ENCODE results near the gene ENTPD2. TPM values are rescaled to one million over a fixed set of nuclear protein-coding genes. Genes with fewer than 3 reads are reported as not detected.
A peak's percentile ranks its signal among the peaks of the same experiment; 100 is the strongest.

The ENTPD2 gene
- total and polyA plus RNA-seq, 9 of the 15 experiments (the other 6 are each of a cell fraction or from before 2014, with no cell fraction given) = 0.04 to 0.60 (median 0.14) TPM; not detected in 4

DNA sequence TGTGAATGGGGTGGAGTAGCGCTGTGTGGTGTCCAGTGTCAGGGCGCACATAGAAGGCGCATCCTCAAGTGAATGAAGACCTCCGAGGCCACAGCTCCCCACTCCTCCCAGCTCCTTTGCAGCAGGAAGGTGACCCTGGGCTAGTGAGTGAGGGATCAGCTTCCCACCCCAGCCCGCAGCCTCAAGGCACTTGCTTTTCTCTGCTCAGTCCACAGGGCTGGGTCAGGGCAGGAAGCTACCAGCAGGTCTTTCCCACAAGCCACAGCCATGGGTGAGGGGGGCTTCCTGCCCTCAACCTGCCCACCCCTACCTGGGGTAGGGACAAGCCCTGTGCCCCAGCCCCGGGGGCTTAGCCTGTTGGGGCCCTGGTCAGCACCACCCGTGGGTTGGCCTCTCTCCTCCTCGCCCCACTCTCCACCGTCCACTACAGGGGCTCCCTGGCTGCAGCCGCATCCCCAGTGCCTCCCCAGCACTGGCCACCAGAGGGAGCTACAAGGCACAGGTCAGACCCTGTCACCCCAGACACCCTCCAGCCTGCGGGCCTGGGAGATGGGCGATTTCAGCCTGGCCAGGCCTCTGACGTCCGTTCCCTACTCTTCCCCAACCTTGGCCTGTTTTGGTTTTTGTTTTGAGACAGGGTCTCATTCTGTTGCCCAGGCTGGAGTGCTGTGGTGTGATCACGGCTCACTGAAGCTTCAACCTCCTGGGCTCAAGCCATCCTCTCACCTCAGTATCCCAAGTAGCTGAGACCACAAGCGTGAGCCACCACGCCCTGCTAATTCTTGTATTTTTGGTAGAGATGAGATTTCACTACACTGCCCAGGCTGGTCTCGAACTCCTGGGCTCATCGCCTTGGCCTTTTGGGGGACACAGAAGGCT, 24.6 kb downstream of the ENTPD2 start (continued):
- TF ChIP-seq CXXC5 (CRISPR knock-in tag; IDR thresholded peaks at IDR 0.05) (no peak), TRIM24 (IDR thresholded peaks at IDR 0.05) (no peak), TAF7 (tag; IDR thresholded peaks at IDR 0.05) (no peak), SIX5 (IDR thresholded peaks at IDR 0.05; ENCODE audit: borderline replicate concordance in 1 of 2, insufficient read depth in 1 of 2, low read depth in 1 of 2, low read length in 2 of 2) (no peak), NR2C1 (IDR thresholded peaks at IDR 0.05) (no peak), NR2C1 (tag; IDR thresholded peaks at IDR 0.05) (no peak), ZNF217 (CRISPR knock-in tag; IDR thresholded peaks at IDR 0.05) (no peak), ZNF143 (CRISPR knock-in tag; IDR thresholded peaks at IDR 0.05) (peak; percentile 54; the same call in 1 of the 2 replicates), TCF7L2 (IDR thresholded peaks at IDR 0.05; ENCODE audit: low read depth, low read length) (no peak), SMC3 (conservative IDR thresholded peaks at IDR 0.05; ENCODE audit: insufficient read depth, low read depth, low read length) (peak; percentile 51; the same call in 1 of the 2 replicates), PPARD (CRISPR knock-in tag; IDR thresholded peaks at IDR 0.05) (no peak), DPF2 (IDR thresholded peaks at IDR 0.05) (no peak), IRF2 (CRISPR knock-in tag; IDR thresholded peaks at IDR 0.05) (no peak), HEY1 (CRISPR knock-in tag; IDR thresholded peaks at IDR 0.05; ENCODE audit: borderline replicate concordance) (no peak), TSC22D4 (tag; IDR thresholded peaks at IDR 0.05) (no peak), MAZ (CRISPR knock-in tag; conservative IDR thresholded peaks at IDR 0.05 in 1 of 2, IDR thresholded peaks at IDR 0.05 in 1 of 2) (peak; percentile 44 to 64; a peak in 3 of 4 replicates), DNMT1 (IDR thresholded peaks at IDR 0.05) (no peak), PCBP1 (IDR thresholded peaks at IDR 0.05; ENCODE audit: low read depth, low read length, poor library complexity, severe bottlenecking) (no peak), POLR2G (IDR thresholded peaks at IDR 0.05; ENCODE audit: low read depth, low read length) (no peak), MBD2 (IDR thresholded peaks at IDR 0.05; ENCODE audit: borderline replicate concordance, low read depth) (0 out of 2 replicates have a peak, but pooled peaks have one; percentile 25), SMARCC2 (IDR thresholded peaks at IDR 0.05; ENCODE audit: low read depth) (no peak), ZNF24 (IDR thresholded peaks at IDR 0.05) (no peak), ZNF274 (IDR thresholded peaks at IDR 0.05; ENCODE audit: borderline replicate concordance, low read depth, low read length) (no peak)
- TF ChIP-seq, protein P1, sequence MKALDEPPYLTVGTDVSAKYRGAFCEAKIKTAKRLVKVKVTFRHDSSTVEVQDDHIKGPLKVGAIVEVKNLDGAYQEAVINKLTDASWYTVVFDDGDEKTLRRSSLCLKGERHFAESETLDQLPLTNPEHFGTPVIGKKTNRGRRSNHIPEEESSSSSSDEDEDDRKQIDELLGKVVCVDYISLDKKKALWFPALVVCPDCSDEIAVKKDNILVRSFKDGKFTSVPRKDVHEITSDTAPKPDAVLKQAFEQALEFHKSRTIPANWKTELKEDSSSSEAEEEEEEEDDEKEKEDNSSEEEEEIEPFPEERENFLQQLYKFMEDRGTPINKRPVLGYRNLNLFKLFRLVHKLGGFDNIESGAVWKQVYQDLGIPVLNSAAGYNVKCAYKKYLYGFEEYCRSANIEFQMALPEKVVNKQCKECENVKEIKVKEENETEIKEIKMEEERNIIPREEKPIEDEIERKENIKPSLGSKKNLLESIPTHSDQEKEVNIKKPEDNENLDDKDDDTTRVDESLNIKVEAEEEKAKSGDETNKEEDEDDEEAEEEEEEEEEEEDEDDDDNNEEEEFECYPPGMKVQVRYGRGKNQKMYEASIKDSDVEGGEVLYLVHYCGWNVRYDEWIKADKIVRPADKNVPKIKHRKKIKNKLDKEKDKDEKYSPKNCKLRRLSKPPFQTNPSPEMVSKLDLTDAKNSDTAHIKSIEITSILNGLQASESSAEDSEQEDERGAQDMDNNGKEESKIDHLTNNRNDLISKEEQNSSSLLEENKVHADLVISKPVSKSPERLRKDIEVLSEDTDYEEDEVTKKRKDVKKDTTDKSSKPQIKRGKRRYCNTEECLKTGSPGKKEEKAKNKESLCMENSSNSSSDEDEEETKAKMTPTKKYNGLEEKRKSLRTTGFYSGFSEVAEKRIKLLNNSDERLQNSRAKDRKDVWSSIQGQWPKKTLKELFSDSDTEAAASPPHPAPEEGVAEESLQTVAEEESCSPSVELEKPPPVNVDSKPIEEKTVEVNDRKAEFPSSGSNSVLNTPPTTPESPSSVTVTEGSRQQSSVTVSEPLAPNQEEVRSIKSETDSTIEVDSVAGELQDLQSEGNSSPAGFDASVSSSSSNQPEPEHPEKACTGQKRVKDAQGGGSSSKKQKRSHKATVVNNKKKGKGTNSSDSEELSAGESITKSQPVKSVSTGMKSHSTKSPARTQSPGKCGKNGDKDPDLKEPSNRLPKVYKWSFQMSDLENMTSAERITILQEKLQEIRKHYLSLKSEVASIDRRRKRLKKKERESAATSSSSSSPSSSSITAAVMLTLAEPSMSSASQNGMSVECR (CRISPR knock-in tag; IDR thresholded peaks at IDR 0.05) = no peak; the same call in none of the 2 replicates

Measured in K562 (cell line).